Fibroblast of lung (primary cell): ENCODE results near the gene RAG2. TPM values are rescaled to one million over a fixed set of nuclear protein-coding genes. Genes with fewer than 3 reads are reported as not detected.

ENCODE experiments used
- DNase-seq, 2 donors: peaks; one replicate each; pipeline versions ENCODE4 v3.0.0 to v3.0.0-alpha.2; 2010; ENCODE audit warnings: low read depth in 2 of 2
- H2AFZ ChIP-seq: 2 replicates; pipeline ENCODE4 v1.5.1; 2012; ENCODE audit warnings: low read length, control low read depth, inconsistent platforms
- H3K27ac ChIP-seq: 2 replicates; pipeline ENCODE4 v1.5.1; 2011; ENCODE audit warnings: low read length, control low read depth; ENCODE audit not compliant: insufficient read depth
- H3K27me3 ChIP-seq: 2 replicates; pipeline ENCODE4 v1.5.1; 2011; ENCODE audit warnings: mild to moderate bottlenecking, low read length; ENCODE audit not compliant: control insufficient read depth, insufficient read depth
- H3K36me3 ChIP-seq: 2 replicates; pipeline ENCODE4 v1.5.1; 2011; ENCODE audit warnings: low read length; ENCODE audit not compliant: control insufficient read depth, insufficient read depth
- H3K4me1 ChIP-seq: 2 replicates; pipeline ENCODE4 v1.5.1; 2011; ENCODE audit warnings: low read length; ENCODE audit not compliant: control insufficient read depth, insufficient read depth; ENCODE audit errors: extremely low read depth
- H3K4me2 ChIP-seq: 2 replicates; pipeline ENCODE4 v1.5.1; 2011; ENCODE audit warnings: low read length, control low read depth; ENCODE audit not compliant: insufficient read depth; ENCODE audit errors: extremely low read depth
- H3K4me3 ChIP-seq, 4 experiments: fragments of 200-600 bp in 1 of 4; sonication (generic) in 1 of 4; replicated peaks in 1 of 4; 2 replicates each; pipeline ENCODE4 v1.5.1; 2011 to 2016; ENCODE audit warnings: low read length in 4 of 4, low read depth in 3 of 4, mild to moderate bottlenecking in 3 of 4, control low read depth in 2 of 4, inconsistent platforms in 1 of 4, mixed read lengths in 1 of 4; ENCODE audit not compliant: insufficient read depth in 1 of 4; ENCODE audit errors: control extremely low read depth in 1 of 4
- H3K79me2 ChIP-seq: 2 replicates; pipeline ENCODE4 v1.5.1; 2012; ENCODE audit warnings: mild to moderate bottlenecking, low read length, inconsistent platforms; ENCODE audit not compliant: control insufficient read depth, insufficient read depth
- H3K9ac ChIP-seq: 2 replicates; pipeline ENCODE4 v1.5.1; 2011; ENCODE audit warnings: mild to moderate bottlenecking, low read length, control low read depth; ENCODE audit not compliant: insufficient read depth
- H3K9me3 ChIP-seq: 2 replicates; pipeline ENCODE4 v1.5.1; 2012; ENCODE audit warnings: low read depth, low read length; ENCODE audit not compliant: control insufficient read depth, insufficient read depth
- H4K20me1 ChIP-seq: 2 replicates; pipeline ENCODE4 v1.5.1; 2011; ENCODE audit warnings: low read length; ENCODE audit not compliant: control insufficient read depth, insufficient read depth; ENCODE audit errors: extremely low read depth
- EZH2 ChIP-seq: IDR thresholded peaks from 2 replicates; pipeline ENCODE4 v1.5.1; 2012; ENCODE audit warnings: low read length, control low read depth, mild to moderate bottlenecking; ENCODE audit errors: missing control alignments
- polyA plus RNA-seq, 2 donors: library from polyadenylated mRNA; depleted of rRNA in 1 of 2; stranded (reverse) in 1 of 2; unstranded in 1 of 2; fragments of >200 nt; gene quantifications; 2 replicates each; pipeline ENCODE4 v1.2.1, GENCODE V29; 2011 to 2012; ENCODE audit warnings: missing spikeins in 1 of 2
- total RNA-seq: library from RNA; depleted of rRNA; stranded (reverse); fragments of >200 nt; gene quantifications from 2 replicates; pipeline ENCODE4 v1.2.1, GENCODE V29; 2014
- TF ChIP-seq, protein P1 (sequence below), 2 donors: IDR thresholded peaks in 1 of 2; conservative IDR thresholded peaks in 1 of 2; 1 replicate in 1 of 2; 2 replicates in 1 of 2; pipeline ENCODE4 v1.5.1; 2011 to 2012; ENCODE audit warnings: low read length in 2 of 2, control low read depth in 1 of 2, inconsistent platforms in 1 of 2, low read depth in 1 of 2, mild to moderate bottlenecking in 1 of 2

The RAG2 gene
- total and polyA plus RNA-seq, 2 donors (not counting 1 experiment from before 2014, with no cell fraction given) = not detected

DNA sequence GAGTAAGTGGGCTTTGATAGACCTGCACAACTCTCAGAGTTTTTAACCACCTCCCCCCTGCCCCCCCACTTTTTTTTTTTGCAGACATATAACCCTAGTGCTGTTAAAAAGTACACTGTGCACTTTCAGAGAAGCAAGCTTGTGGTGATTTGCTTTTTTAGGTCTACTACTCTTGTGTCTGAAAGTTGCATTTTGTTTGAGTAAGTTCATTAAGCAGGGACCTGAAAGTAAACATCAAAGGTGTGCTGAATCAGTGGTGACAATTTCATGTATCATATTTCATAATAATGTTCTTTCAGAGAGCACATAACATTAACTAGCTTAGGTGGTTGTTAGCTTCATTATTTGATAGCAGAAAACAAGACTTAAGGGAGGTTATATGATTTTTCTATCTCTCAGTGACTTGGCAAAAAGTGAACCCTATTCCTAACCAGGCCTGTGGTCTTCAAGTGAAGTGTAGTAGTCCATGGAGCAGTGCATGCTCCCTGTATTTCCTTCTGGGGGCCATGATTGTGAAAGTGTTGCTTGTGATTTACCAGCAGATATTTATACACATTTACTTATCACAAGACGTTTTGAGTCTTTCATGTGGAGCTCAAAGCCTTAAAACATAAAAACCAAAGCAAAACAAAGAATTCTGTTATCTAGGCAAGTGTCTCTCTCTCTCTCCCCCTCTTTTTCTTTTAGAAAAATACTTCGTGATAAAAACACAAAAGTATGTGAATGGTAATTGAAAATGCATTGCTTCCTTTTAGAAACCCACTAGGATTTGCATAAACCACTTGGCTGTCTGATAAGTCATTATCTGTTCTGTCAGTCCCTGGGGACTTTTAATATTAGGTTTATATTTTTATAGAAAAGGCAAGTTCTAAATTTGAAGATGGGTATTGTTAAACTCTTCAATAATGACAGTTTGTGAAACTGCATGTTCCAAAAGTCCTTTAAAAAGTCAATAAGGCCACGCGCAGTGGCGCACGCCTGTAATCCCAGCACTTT, 7.5 kb upstream of the RAG2 start:
- Histone ChIP-seq H3K9ac (no peak overlapping the region), H3K4me2 (no peak overlapping the region), H3K4me3 (no peak overlapping the region), H3K27ac (no peak overlapping the region), H2AFZ (no peak overlapping the region), H4K20me1 (no peaks in the 10 kb centered on the region), H3K4me1 (no peaks in the 10 kb centered on the region), H3K9me3 (no peaks in the 10 kb centered on the region), H3K79me2 (no peaks in the 10 kb centered on the region), H3K36me3 (no peaks in the 10 kb centered on the region), H3K27me3 (no peaks in the 10 kb centered on the region)
- DNase-seq = no peak
- TF ChIP-seq, protein P1, sequence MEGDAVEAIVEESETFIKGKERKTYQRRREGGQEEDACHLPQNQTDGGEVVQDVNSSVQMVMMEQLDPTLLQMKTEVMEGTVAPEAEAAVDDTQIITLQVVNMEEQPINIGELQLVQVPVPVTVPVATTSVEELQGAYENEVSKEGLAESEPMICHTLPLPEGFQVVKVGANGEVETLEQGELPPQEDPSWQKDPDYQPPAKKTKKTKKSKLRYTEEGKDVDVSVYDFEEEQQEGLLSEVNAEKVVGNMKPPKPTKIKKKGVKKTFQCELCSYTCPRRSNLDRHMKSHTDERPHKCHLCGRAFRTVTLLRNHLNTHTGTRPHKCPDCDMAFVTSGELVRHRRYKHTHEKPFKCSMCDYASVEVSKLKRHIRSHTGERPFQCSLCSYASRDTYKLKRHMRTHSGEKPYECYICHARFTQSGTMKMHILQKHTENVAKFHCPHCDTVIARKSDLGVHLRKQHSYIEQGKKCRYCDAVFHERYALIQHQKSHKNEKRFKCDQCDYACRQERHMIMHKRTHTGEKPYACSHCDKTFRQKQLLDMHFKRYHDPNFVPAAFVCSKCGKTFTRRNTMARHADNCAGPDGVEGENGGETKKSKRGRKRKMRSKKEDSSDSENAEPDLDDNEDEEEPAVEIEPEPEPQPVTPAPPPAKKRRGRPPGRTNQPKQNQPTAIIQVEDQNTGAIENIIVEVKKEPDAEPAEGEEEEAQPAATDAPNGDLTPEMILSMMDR (conservative IDR thresholded peaks at IDR 0.05 in 1 of 2, IDR thresholded peaks at IDR 0.05 in 1 of 2; ENCODE audit: low read depth in 1 of 2, low read length in 2 of 2) = no peak
- no peak for TF ChIP-seq EZH2

DNA sequence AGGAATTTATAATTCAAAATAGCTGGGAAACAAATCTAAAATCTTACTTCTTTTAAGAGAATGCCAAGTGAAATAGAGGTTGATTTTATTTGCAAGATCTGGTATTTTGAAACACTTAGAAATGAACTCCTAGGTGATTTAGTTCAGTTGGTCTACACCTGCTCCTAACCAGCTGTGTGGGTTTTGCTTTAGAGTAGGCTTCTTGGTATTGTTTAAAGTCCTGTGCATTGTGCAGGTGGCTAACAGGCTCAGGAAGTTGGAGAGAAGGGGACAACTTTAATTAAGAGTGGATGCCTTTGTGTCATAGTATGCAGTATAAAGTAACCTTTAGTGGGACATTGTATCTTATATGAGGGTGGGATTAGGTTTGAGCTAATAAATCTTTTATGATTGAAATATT, 4.1 kb upstream of the RAG2 start:
- no peak overlapping the region for H3K4me3 ChIP-seq
- H2AFZ ChIP-seq = no peak overlapping the region
- H3K4me1 ChIP-seq = no peaks in the 10 kb centered on the region
- no peak overlapping the region for H3K9ac ChIP-seq
- H3K79me2 ChIP-seq = no peaks in the 10 kb centered on the region
- no peak for TF ChIP-seq EZH2
- TF ChIP-seq, protein P1 (conservative IDR thresholded peaks at IDR 0.05 in 1 of 2, IDR thresholded peaks at IDR 0.05 in 1 of 2; ENCODE audit: low read depth in 1 of 2, low read length in 2 of 2) = no peak
- no peaks in the 10 kb centered on the region for H3K27me3 ChIP-seq
- H3K36me3 ChIP-seq = no peaks in the 10 kb centered on the region
- no peak for DNase-seq
- H3K9me3 ChIP-seq = no peaks in the 10 kb centered on the region
- no peak overlapping the region for H3K27ac ChIP-seq
- H4K20me1 ChIP-seq = no peaks in the 10 kb centered on the region
- H3K4me2 ChIP-seq = no peak overlapping the region

DNA sequence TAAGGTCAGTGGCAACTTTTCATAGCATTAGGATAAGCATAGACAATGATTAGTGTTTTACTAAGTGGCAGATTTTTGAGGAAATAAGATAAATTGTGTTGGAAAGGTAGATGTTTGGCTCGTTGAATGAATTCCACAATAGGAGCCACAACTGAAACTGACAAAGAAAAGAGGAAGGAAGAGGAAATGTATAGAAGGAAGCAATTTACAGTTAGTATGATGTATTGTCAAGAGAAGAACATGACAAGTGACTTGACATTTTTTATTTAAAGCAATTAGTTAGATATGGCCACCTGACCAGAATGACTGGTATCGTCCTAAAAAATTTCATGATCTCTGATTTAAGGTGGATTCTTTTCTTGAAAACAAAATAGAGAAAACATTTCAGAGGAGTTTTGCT, 3.1 kb upstream of the RAG2 start:
- H3K4me2 ChIP-seq = no peak overlapping the region
- no peaks in the 10 kb centered on the region for H3K4me1 ChIP-seq

More for the DNA sequence above, 3.1 kb upstream of the RAG2 start:
- Histone ChIP-seq H3K79me2 (no peaks in the 10 kb centered on the region), H2AFZ (no peak overlapping the region), H3K4me3 (no peak overlapping the region), H3K27ac (no peak overlapping the region), H3K9me3 (no peaks in the 10 kb centered on the region), H3K36me3 (no peaks in the 10 kb centered on the region), H4K20me1 (no peaks in the 10 kb centered on the region), H3K27me3 (no peaks in the 10 kb centered on the region), H3K9ac (no peak overlapping the region)
- DNase-seq = no peak
- no peak for TF ChIP-seq EZH2
- TF ChIP-seq, protein P1 (conservative IDR thresholded peaks at IDR 0.05 in 1 of 2, IDR thresholded peaks at IDR 0.05 in 1 of 2; ENCODE audit: low read depth in 1 of 2, low read length in 2 of 2) = no peak
